Psoas muscle (tissue), 8 donors: ENCODE measurements around the gene SLC19A2. TPM values are rescaled to one million over a fixed set of nuclear protein-coding genes. Genes with fewer than 3 reads are reported as not detected.

Experiments
- ATAC-seq, 4 donors: fragments of 200-7000 bp; cut with Tn5 transposase; one replicate each; pipeline ENCODE4 v1.9.1; 2020; ENCODE audit warnings: moderate library complexity in 3 of 4, mild to moderate bottlenecking in 2 of 4
- DNase-seq, 2 donors: peaks; one replicate each; pipeline ENCODE4 v3.0.0-alpha.2; 2020
- H3K27ac ChIP-seq: fragments of 200-600 bp; one replicate; pipeline ENCODE4 v1.8.0; 2022
- H3K27me3 ChIP-seq, 3 donors: fragments of 200-600 bp in 1 of 3; one replicate each; pipeline versions ENCODE4 v1.6.1 to v1.8.0; 2013 to 2022; ENCODE audit warnings: low read length in 2 of 3, mild to moderate bottlenecking in 2 of 3, moderate library complexity in 1 of 3; ENCODE audit not compliant: insufficient read depth in 3 of 3
- H3K36me3 ChIP-seq, 2 donors: fragments of 200-600 bp in 1 of 2; one replicate each; pipeline versions ENCODE4 v1.6.1 to v1.8.0; 2013 to 2022; ENCODE audit warnings: low read depth in 1 of 2, mild to moderate bottlenecking in 1 of 2, moderate library complexity in 1 of 2; ENCODE audit not compliant: insufficient read depth in 1 of 2
- H3K4me1 ChIP-seq: fragments of 200-600 bp; one replicate; pipeline ENCODE4 v1.8.0; 2022
- H3K4me3 ChIP-seq: fragments of 200-600 bp; one replicate; pipeline ENCODE4 v1.8.0; 2022; ENCODE audit warnings: mild to moderate bottlenecking
- H3K9me3 ChIP-seq: fragments of 200-600 bp; one replicate; pipeline ENCODE4 v1.8.0; 2022
- WGBS, 3 donors: extraction: QIAGEN DNeasy Blood & Tissue Kit; methylation state at CpG; one replicate each; pipeline versions ENCODE4 v1.1.6 to v1.1.7; 2013; 5-methylcytosine and 5-hydroxymethylcytosine counted together
- intact Hi-C, 2 donors: fragments of 100-400 bp; cut with DNase I; formaldehyde crosslinking; loops; one replicate each; pipeline versions ENCODE4 v1.11.0 to v1.14.2; 2022
- polyA plus RNA-seq, 3 donors: library from polyadenylated mRNA; stranded (reverse); fragments of 200-250 nt; gene quantifications; one replicate each; pipeline ENCODE4 v1.2.3, GENCODE V29; 2013
- total RNA-seq, 4 donors: library from RNA; stranded (reverse); fragmentation: NEBNext Ultra II Directional in 2 of 4; extraction: Animal tissue kit (Norgen Biotek cat#: 25700) in 2 of 4; gene quantifications; one replicate each; pipeline versions ENCODE4 v1.2.1 to v1.2.4, GENCODE V29; 2021 to 2023
- TF ChIP-seq, protein P1 (sequence below): fragments of 200-600 bp; IDR thresholded peaks from one replicate; pipeline ENCODE4 v1.8.0; 2022; ENCODE audit warnings: antibody characterized with exemption
- donor health status: healthy with polysubstance abuse.
- donor health status: DM: no; HTN: no; CAD: no; lungs with moderate emphysema.
- donor health status: Bipolar disorder and iron deficiency.
- donor health status: healthy.
- donor health status: DM: yes; HTN: yes; CAD: no.
- donor health status: DM: no; HTN: no; CAD: no.
- donor health status: DM: no; HTN: no; CAD: no.
- donor health status: DM: yes; HTN: yes; CAD: no.

SLC19A2 gene
- total and polyA plus RNA-seq, 7 donors = 23.6 to 151 (median 135) TPM

DNA sequence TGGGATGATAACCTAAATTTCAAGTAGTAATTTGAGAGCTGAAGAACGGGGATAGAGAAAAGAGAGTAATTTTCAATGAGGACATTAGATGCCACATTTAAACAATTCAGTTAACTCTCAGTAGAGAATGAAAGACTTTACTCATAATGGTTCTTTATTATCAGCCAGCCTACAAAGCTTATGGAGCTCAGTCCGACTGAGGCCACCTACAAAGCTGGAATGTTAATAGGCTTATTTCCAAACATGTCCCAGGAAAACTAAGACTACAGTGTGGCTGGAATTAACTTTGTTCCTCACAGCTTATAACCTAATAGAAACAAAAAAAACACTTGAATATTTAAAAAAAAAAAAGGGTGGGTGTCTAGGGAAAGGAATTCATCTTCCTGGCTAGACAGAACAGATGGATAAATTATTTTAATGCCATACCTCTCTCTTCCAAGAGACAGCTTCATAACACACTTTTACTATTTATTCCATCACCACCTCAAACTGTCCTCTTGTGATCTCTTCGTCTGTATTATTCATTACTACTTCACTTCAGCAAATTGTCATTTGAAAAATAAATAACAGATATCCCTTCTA lies 9.8 kb downstream of the SLC19A2 start:
- Histone ChIP-seq H3K9me3 (no peaks in the 10 kb centered on the region), H3K36me3 (peaks cover 5 to 34% of the 10 kb centered on the region in 2 donors), H3K4me1 (peaks cover 37% of the 10 kb centered on the region), H3K27me3 (no peaks in the 10 kb centered on the region), H3K27ac (no peak overlapping the region), H3K4me3 (no peak overlapping the region)
- intact Hi-C loops = no loop called here
- TF ChIP-seq, protein P1, sequence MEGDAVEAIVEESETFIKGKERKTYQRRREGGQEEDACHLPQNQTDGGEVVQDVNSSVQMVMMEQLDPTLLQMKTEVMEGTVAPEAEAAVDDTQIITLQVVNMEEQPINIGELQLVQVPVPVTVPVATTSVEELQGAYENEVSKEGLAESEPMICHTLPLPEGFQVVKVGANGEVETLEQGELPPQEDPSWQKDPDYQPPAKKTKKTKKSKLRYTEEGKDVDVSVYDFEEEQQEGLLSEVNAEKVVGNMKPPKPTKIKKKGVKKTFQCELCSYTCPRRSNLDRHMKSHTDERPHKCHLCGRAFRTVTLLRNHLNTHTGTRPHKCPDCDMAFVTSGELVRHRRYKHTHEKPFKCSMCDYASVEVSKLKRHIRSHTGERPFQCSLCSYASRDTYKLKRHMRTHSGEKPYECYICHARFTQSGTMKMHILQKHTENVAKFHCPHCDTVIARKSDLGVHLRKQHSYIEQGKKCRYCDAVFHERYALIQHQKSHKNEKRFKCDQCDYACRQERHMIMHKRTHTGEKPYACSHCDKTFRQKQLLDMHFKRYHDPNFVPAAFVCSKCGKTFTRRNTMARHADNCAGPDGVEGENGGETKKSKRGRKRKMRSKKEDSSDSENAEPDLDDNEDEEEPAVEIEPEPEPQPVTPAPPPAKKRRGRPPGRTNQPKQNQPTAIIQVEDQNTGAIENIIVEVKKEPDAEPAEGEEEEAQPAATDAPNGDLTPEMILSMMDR = no peak
- ATAC-seq (no peak), DNase-seq (no peak)
- WGBS, 3 donors = 38 to 60% (median 42%) methylated on average over 3 of the region's 3 CpGs

DNA sequence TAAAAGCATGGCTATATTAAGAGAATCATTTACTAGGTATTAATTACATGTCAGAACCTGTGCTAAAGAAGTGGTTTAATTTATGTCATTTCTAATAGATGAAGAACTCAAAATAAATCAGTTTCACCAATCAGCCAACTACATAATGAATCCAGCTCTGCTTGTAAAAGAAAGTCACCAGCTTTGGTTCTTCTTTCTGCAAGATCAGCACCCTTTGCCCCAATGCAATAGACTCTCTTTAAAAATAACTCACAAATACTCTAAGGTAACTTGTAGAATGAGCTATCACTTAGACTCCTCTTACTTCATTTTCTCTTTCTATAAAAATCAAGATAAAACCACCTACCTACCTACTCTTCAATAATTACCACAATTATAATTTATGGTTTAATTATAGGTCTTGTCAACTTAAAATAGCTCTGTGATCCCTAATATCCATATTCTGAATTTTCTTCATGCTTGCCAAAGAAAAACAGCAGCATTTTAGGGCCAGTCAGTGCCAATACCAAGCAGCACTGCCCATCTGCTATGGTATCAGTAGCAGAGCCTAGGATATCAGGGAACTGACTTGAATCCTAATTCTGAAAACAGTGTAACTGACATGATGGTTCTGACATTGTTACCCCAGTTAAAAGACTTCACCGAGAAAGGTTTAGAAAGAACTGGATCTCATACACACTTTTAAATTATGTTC lies 11.3 kb downstream of the SLC19A2 start:
- no peak for ATAC-seq
- Histone ChIP-seq H3K4me3 (no peak overlapping the region), H3K27ac (no peak overlapping the region), H3K36me3 (peaks cover 8 to 49% of the 10 kb centered on the region in 2 donors), H3K27me3 (no peaks in the 10 kb centered on the region), H3K9me3 (no peaks in the 10 kb centered on the region), H3K4me1 (peaks cover 22% of the 10 kb centered on the region)
- TF ChIP-seq, protein P1 = no peak
- WGBS, 3 donors = 85 to 98% (median 91%) methylated on average over 1 of the region's 1 CpG
- intact Hi-C loops = no loop called here
- DNase-seq = no peak

- H3K27ac ChIP-seq = no peak overlapping the region
- peak in 1 of 4 donors; percentile 27 for ATAC-seq
Observed at GRCh38 chr1:169473347-169473746, 12.4 kb downstream of the SLC19A2 start.

GRCh38 chr1:169472738-169473137 lies 13.0 kb downstream of the SLC19A2 start:
- 85 to 95% (median 93%) methylated on average over 3 of the region's 3 CpGs for WGBS, 3 donors
- peaks cover 20 to 66% of the 10 kb centered on the region in 2 donors for H3K36me3 ChIP-seq
- TF ChIP-seq, protein P1 = no peak
- DNase-seq = no peak
- no peaks in the 10 kb centered on the region for H3K27me3 ChIP-seq
- no peak overlapping the region for H3K27ac ChIP-seq
- no peak overlapping the region for H3K4me3 ChIP-seq
- peaks cover 11% of the 10 kb centered on the region for H3K4me1 ChIP-seq
- no peak for ATAC-seq
- intact Hi-C loops = no loop called here
- H3K9me3 ChIP-seq = no peaks in the 10 kb centered on the region

More at GRCh38 chr1:169473347-169473746, 12.4 kb downstream of the SLC19A2 start:
- Histone ChIP-seq H3K36me3 (peaks cover 16 to 60% of the 10 kb centered on the region in 2 donors), H3K4me1 (peaks cover 11% of the 10 kb centered on the region), H3K27me3 (no peaks in the 10 kb centered on the region), H3K4me3 (no peak overlapping the region), H3K9me3 (no peaks in the 10 kb centered on the region)
- WGBS, 3 donors = 62 to 74% (median 64%) methylated on average over 5 of the region's 5 CpGs
- no peak for DNase-seq
- intact Hi-C loops = no loop called here
- TF ChIP-seq, protein P1 = no peak
